GM18526 (cell line): ENCODE results near the gene FRRS1.

Experiments used
- POLR2A ChIP-seq: IDR thresholded peaks from 3 replicates; pipeline ENCODE4 v1.6.1; 2011; ENCODE audit not compliant: insufficient read length; ENCODE audit errors: extremely low read depth

Gene FRRS1, protein sequence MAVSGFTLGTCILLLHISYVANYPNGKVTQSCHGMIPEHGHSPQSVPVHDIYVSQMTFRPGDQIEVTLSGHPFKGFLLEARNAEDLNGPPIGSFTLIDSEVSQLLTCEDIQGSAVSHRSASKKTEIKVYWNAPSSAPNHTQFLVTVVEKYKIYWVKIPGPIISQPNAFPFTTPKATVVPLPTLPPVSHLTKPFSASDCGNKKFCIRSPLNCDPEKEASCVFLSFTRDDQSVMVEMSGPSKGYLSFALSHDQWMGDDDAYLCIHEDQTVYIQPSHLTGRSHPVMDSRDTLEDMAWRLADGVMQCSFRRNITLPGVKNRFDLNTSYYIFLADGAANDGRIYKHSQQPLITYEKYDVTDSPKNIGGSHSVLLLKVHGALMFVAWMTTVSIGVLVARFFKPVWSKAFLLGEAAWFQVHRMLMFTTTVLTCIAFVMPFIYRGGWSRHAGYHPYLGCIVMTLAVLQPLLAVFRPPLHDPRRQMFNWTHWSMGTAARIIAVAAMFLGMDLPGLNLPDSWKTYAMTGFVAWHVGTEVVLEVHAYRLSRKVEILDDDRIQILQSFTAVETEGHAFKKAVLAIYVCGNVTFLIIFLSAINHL

GRCh38 chr1:99766378-99766800, at the start of gene FRRS1:
Gene FRRS1, minus strand, starts transcription at chr1:99766635. Its CDS starts 17,867 bp downstream, at chr1:99748768.
- peak; percentile 41 for TF ChIP-seq POLR2A

- no peak for TF ChIP-seq POLR2A
These were observed 48.0 kb upstream of the FRRS1 start for GRCh38 chr1:99814373-99814900.

DNA sequence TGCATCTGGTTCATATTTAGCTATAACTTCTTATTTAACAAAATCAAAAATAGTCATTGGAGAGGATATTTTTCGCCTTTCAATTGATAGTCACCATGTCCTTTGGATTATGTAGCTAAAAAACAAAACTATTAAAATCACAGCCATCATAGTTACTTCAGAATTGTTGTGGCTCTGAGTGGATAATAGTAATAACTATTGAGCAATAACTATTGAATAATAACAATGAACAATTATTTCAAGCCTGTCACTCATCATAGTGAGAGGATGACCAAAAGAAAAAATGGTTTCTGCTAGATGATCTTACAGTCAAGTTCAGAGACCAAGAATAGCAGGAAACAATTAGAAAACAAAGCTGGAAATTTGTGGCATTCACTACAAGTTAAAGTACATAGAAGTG, 45.3 kb upstream of the FRRS1 start:
- no peak for TF ChIP-seq POLR2A

DNA sequence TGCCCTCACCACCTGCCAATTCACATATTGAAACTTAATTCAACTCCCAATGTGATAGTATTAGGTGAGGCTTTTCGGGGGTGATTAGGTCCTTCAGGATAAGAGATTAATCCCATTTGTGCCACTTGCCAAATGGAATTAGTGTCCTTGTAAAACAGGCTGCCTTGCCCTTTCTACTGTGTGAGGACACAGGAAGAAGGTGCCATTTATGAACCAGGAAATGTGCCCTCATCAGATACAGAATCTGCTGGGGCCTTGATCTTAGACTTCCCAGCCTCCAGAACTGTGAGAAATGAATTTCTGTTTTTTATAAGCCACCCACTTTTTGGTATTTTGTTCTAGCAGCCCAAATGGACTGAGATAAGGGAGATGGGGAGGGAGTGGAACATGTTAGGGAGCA, 44.6 kb upstream of the FRRS1 start:
- no peak for TF ChIP-seq POLR2A

GRCh38 chr1:99808391-99809115, 42.1 kb upstream of the FRRS1 start:
- no peak for TF ChIP-seq POLR2A

DNA sequence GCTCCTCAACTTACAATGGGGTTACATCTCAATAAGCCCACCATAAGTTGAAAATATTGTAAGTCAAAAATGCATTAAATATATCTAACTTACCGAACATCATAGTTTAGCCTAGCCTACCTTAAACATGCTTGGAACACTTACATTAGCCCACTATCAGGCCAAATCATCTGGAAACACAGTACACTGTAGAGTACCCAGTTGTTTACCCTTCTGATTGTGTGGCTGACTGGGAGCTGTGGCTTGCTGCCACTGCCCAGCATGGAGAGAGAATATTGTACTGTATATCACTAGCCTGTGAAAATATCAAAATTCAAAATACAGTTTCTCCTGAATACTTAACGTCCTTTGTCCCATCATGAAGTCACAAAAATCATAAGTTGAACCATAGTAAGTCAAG, 40.4 kb upstream of the FRRS1 start:
- no peak for TF ChIP-seq POLR2A

- no peak for TF ChIP-seq POLR2A
These were observed 35.1 kb upstream of the FRRS1 start for GRCh38 chr1:99801584-99801983.

DNA sequence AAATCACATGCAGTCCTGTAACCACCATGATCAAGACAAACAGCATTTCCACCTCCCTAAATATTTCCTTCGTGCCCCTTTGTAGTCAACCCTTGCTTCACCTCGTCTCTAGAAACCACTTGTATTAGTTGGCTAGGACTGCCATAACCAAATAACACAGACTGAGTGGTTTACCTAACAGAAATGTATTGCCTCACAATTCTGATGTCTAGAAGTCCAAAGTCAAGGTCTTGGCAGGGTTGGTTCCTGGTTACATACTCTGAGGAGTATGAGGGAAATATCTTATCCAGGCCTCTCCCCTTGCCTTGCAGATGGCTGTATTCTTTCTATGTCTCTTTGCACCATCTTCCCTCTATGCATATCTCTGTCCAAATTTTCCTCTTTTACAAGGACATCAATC, 23.3 kb upstream of the FRRS1 start:
- no peak for TF ChIP-seq POLR2A

GRCh38 chr1:99788896-99789295, 22.5 kb upstream of the FRRS1 start:
- TF ChIP-seq POLR2A, result no peak

- TF ChIP-seq POLR2A, result no peak
These were observed 20.5 kb upstream of the FRRS1 start for GRCh38 chr1:99786751-99787501.

GRCh38 chr1:99784809-99785255, 18.4 kb upstream of the FRRS1 start:
- TF ChIP-seq POLR2A, result no peak

DNA sequence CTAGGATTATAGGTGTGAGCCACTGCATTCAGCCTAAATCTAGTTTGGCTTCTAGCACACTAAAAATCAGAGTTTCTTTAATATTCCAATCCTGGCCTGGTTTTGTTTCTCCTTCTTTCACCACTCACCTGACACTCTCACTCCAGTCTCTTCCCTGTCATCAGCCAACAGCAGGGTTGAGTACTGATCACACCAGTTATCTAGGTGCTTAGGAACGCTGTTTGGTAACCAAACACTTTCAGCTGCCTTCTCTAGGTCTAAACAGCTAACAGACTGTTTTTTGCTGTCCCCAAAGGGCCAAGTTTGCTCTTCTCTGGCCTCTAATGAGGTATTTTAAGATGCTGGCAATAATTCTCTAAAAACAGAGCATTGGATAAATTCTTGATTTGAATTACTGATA, 17.7 kb upstream of the FRRS1 start:
- no peak for TF ChIP-seq POLR2A

- no peak for TF ChIP-seq POLR2A
These were observed 16.5 kb upstream of the FRRS1 start for GRCh38 chr1:99782920-99783319.

DNA sequence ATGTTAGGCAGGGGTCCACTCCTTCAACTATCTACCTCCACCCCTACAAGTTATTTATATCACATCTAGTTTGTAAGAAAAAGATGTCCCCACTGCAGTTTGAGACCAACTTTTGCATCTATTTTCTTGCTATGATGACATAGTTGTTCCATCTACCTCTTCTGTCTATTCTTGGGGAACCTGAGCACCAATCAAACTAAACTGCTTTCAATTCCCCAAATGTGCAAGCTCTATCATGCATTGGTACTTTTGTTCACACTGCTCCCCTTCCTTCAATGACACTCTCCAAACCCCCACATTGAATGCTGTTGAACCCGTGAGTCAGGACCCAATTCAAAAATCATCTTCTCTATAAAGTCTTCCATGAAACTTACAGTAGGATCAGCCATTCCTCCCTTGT, 16.0 kb upstream of the FRRS1 start:
- TF ChIP-seq POLR2A, result no peak

DNA sequence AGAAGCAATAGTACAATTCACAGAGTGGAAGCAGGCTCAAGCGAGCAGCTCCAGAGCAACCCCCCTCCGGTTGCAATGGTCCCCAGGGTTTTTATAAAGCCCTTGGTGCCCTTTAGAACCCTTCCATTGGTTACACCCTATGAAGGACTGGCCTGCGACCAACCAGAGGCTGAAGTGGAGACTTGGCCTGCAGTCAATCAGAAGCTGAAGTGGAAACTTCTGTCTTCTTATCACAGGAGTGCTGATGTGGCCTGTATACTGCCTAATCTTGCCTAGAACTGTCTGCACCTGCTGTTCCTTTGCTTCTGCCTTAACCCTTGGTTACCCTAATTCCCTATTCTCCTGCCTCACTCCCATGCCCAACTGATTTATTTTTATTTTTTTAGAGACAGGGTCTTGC, 15.4 kb upstream of the FRRS1 start:
- no peak for TF ChIP-seq POLR2A
